HPDE6-E6E7 (cell line): ENCODE results near the gene ADCY10.
"Not testable (repeated sequence)": the region's sequence is repeated elsewhere in the genome, so short reads cannot be mapped to it uniquely, and the experiment has no call there.

Source experiments
- DNase-seq: peaks from one replicate; pipeline ENCODE4 v3.0.0; 2011; ENCODE audit warnings: missing footprints; ENCODE audit errors: extremely low spot score

The ADCY10 gene

DNA sequence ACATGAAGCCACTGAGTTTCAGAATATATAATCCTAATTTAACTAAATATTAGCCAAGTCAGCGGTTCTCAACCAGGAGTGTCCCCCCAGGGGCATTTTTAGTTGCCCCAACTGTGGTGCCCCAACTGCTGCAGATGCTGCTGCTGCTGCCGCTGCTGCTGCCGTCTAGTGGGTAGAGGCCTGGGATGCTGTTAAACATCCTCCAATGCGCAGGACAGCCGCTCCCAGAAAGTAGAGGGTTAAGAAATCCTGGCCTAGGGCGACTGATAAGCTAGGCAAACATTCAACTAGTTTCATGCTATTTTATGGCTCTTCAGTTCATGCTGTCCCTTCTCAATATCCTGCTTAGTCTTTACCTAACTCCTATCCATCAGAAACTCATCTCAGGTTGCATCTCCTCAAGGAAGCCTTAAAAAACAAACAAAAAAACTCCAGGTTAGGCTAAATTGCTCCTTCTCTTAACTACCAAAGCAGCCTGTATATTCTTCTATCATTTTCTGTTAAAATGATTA is 12.6 kb upstream of the ADCY10 start:
- no peak for DNase-seq

- DNase-seq: no peak
Measured at GRCh38 chr1:167924543-167925231, 10.8 kb upstream of the ADCY10 start.

DNA sequence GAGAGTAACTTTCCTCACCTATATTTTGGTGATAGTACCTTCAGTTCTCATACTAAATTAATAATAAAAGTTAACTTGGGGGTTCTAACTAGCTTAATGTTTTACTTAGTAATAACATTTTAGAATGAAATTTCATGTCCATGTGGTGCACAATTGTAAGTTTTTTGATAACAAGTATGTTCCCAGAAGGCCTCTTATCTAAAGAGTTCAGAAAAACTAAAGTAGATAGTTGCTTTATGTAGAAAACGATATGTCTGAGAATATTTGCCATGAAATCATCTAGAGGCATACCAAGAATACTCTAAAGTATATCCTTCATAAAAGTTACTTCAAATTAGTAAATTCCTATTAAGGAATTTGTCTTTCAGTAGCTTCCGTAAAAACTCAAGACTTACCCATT is 10.2 kb upstream of the ADCY10 start:
- no peak for DNase-seq

DNA sequence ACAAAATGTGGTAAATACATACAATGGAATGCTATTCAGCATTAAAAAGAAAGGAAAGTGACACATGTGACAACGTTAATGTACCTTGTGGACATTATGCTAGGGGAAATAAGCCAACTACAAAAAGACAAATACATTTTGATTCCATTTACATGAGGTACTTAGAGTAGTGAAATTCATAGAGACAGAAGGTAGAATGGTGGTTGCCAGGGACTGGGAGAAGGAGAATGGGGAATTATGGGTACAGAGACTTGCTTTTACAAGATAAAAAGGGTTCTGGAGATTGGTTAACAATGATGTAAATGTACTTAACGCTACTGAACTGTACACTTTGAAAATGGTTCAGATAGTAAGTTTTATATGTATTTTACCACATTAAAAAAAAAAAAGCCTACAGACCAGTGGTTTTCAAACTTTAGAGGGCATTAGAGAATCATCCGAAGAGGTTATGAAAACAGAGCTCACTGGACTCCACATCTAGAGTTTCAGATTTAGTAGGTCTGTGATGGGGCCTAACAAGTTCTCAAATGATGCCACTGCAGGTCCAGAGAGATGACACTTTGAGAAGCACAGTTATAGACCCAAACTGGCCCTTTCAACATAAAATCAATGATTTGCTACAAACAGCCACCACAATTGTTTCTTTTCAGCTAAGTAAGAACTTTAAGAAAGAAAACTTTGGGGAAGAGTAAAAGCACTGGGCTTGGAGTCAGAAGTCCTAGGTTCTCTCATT is 9.6 kb upstream of the ADCY10 start:
- no peak for DNase-seq

GRCh38 chr1:167922611-167923074 is 8.7 kb upstream of the ADCY10 start:
- no peak for DNase-seq

- no peak for DNase-seq
Measured at GRCh38 chr1:167922023-167922422, 8.1 kb upstream of the ADCY10 start.

- no peak for DNase-seq
Measured at GRCh38 chr1:167916766-167917511, 3.0 kb upstream of the ADCY10 start.

- DNase-seq: no peak
Measured at GRCh38 chr1:167915569-167915968, 1.6 kb upstream of the ADCY10 start.

GRCh38 chr1:167912294-167912693 is 1.6 kb downstream of the ADCY10 start:
- DNase-seq: no peak

DNA sequence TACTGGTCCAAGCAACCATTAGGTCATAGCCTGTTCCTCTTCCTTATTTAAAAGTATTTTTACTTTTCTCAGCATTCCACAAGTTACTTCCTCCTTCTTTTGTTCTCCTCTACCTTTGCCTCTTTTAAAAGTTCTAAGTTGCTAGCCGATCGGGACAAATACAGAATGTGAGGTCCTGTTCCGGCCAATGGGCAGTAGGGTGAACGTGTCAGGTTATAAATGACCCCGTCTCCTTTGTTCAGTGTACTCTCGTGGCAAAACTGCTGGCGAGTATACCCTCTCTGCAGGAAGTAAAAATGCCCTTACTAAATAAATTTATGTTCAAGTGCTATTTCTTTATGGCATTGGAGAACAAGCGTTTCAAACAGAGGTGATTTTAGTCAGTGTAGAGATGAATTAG is 2.5 kb downstream of the ADCY10 start:
- no peak for DNase-seq

- DNase-seq: no peak
Measured at GRCh38 chr1:167910530-167910929, 3.4 kb downstream of the ADCY10 start.

DNA sequence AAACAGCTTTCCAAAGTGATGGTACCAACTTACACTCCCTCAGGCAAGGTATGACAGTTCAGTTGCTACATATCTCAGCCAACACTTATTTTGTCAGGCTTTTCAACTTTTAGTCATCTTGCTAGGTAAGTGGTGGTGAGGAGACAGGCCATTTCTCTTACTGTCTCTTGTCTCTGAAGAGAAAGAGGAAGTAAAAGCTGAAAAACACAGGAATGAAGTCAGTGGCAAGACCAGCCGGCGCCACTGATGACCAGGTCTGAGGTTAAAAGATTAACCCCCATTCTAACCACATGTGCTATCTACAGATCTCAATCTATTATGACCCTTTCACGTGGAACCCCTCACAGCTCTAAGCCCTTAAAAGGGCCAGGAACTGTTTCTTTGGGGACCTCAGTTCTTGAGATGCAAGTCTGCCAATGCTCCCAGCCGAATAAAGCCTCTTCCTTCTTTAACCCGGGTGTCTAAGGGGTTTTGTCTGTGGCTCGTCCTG is 4.2 kb downstream of the ADCY10 start:
- no peak for DNase-seq

- DNase-seq: no peak
Measured at GRCh38 chr1:167905671-167906070, 8.3 kb downstream of the ADCY10 start.

- DNase-seq: no peak
Measured at GRCh38 chr1:167905182-167905581, 8.8 kb downstream of the ADCY10 start.

DNA sequence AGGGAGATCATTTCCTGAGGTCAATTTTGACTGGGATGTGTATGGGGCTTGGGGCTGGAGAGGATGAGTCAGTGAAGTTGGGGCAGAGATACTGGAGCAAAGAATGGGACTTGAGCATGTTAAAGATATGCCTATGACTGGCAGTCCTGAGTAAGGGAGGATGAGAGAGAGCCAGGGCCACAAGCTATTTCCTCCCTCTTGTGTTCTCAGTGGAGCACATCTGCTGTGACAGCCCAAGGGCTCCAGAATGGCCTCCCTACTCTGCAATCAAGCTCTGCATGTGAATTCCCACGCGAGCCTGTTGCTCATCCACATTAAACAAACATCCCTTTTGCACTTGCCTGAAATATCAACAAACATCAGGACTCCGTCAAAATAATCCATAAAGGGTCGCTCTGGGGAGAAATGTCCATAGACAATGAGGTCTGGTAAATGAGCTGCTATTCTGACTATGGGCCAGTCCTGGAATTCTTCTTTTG is 9.2 kb downstream of the ADCY10 start:
- no peak for DNase-seq

DNA sequence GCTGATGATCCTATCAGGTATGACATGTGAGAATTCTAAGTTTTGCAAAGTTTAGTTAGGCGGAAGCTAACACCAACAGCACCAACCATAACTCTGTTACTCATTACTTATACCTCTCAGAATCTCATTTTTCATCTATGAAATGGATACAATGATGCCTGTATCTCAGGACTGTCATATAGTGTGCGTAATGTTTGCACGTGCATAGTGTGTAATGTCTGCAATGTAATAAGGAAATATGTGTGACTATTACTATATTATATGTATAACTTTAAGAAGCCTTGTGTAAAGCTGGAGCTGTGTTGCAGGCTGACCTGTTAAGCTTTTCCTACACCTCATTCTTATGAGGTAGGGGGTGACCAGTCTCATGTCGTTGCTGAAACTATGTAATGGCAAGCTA is 13.0 kb downstream of the ADCY10 start:
- no peak for DNase-seq

DNA sequence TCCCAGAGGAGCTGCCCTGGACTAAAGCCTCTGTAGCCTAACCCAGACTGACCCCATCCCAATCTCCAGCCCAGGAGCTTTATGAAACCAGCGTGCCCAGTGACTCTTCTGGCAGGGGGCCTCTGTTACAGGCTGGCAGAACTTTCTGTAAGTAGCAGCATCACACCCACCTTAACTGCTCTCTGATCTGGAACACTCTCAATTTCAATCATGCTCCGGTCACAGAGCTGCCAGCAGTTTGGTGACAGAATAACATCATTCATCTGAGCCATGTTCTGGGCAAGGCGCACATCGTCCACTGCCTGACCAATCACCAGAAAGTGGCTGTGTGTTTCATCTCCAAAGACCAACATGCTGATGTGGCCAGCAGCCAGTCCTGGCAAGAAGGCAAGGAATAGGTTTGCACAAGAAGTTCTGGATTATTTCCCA is 14.7 kb downstream of the ADCY10 start:
- no peak for DNase-seq

- DNase-seq: no peak
Measured at GRCh38 chr1:167898578-167899222, 15.2 kb downstream of the ADCY10 start.

GRCh38 chr1:167893798-167894197 is 20.1 kb downstream of the ADCY10 start:
- no peak for DNase-seq

DNA sequence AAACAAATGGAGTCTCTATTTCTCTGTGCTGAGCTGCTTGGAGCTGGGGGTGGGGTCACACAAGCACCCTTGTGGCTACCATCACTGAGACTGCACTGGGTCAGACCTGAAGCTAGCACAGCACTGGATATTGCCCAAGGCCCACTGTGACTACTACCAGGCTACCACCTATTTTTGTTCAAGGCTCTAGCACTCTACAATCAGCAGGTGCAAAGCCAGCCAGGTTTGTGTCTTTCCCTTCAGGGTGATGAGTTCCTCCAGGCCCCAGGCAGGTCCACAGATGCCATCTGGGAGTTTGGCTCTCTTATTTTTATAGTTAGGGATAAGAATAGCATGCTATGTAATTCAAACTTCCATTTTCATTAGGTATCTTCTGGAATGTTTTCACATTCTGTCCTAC is 23.5 kb downstream of the ADCY10 start:
- DNase-seq: no peak

GRCh38 chr1:167887187-167887586 is 26.7 kb downstream of the ADCY10 start:
- not testable (repeated sequence) for DNase-seq

DNA sequence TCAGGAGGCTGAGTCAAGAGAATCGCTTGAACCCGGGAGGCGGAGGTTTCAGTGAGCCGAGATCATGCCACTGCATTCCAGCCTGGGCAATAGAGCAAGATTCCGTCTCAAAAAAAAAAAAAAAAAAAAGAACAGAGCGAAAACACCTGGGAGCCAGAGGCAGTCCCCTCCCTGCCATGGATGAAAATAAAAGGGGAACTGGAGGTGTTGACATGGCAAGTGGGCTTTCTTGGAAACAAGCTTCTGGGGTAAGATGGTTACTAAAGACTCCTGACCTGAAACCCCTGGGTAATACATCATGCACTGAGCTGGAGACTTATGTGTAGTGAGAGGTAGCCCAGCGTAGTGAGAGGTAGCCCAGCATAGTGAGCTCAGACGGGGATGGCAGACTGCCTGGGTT is 31.6 kb downstream of the ADCY10 start:
- no peak for DNase-seq
